Jurkat, Clone E6-1 (cell line): ENCODE measurements around the gene CFAP107.

Experiments
- DNase-seq: peaks from one replicate; pipeline ENCODE4 v3.0.0-alpha.2; 2011; ENCODE audit warnings: low read depth, low spot score
- H3K4me3 ChIP-seq: 2 replicates; pipeline ENCODE4 v1.5.1; 2011; ENCODE audit warnings: mild to moderate bottlenecking, low read length, control low read depth, moderate library complexity

CFAP107 gene

GRCh38 chr1:12738934-12739333 lies 7.1 kb upstream of the CFAP107 start:
- no peak overlapping the region for H3K4me3 ChIP-seq
- DNase-seq: no peak

GRCh38 chr1:12739613-12740012 lies 6.4 kb upstream of the CFAP107 start:
- H3K4me3 ChIP-seq: no peak overlapping the region
- DNase-seq: no peak

GRCh38 chr1:12741946-12742345 lies 4.1 kb upstream of the CFAP107 start:
- no peak overlapping the region for H3K4me3 ChIP-seq
- DNase-seq: no peak

GRCh38 chr1:12745126-12745991 lies 641 bp upstream of the CFAP107 start:
- no peak for DNase-seq
- no peak overlapping the region for H3K4me3 ChIP-seq

GRCh38 chr1:12748778-12749355 lies 2.9 kb downstream of the CFAP107 start:
- no peak for DNase-seq
- no peak overlapping the region for H3K4me3 ChIP-seq

GRCh38 chr1:12754738-12755137 lies 8.7 kb downstream of the CFAP107 start:
- no peak overlapping the region for H3K4me3 ChIP-seq

GRCh38 chr1:12756273-12756672 lies 10.3 kb downstream of the CFAP107 start:
- DNase-seq: no peak

More at GRCh38 chr1:12754738-12755137, 8.7 kb downstream of the CFAP107 start:
- no peak for DNase-seq

GRCh38 chr1:12756768-12757413 lies 10.9 kb downstream of the CFAP107 start:
- H3K4me3 ChIP-seq: no peak overlapping the region
- no peak for DNase-seq

More at GRCh38 chr1:12756273-12756672, 10.3 kb downstream of the CFAP107 start:
- no peak overlapping the region for H3K4me3 ChIP-seq

GRCh38 chr1:12757836-12758235 lies 11.8 kb downstream of the CFAP107 start:
- no peak for DNase-seq
- no peak overlapping the region for H3K4me3 ChIP-seq

- DNase-seq: peak; percentile 14
- H3K4me3 ChIP-seq: no peak overlapping the region
Measured at GRCh38 chr1:12760256-12760795, 14.3 kb downstream of the CFAP107 start.

GRCh38 chr1:12761781-12762180 lies 15.8 kb downstream of the CFAP107 start:
- no peak for DNase-seq
- H3K4me3 ChIP-seq: no peak overlapping the region

- no peak for DNase-seq
- H3K4me3 ChIP-seq: no peak overlapping the region
Measured at GRCh38 chr1:12762766-12763165, 16.8 kb downstream of the CFAP107 start.

- DNase-seq: no peak
Measured at GRCh38 chr1:12763479-12763878, 17.5 kb downstream of the CFAP107 start.

GRCh38 chr1:12764016-12764415 lies 18.0 kb downstream of the CFAP107 start:
- no peak overlapping the region for H3K4me3 ChIP-seq
- DNase-seq: no peak

More at GRCh38 chr1:12763479-12763878, 17.5 kb downstream of the CFAP107 start:
- no peak overlapping the region for H3K4me3 ChIP-seq

- DNase-seq: no peak
- no peak overlapping the region for H3K4me3 ChIP-seq
Measured at GRCh38 chr1:12769031-12769430, 23.0 kb downstream of the CFAP107 start.

GRCh38 chr1:12769976-12770505 lies 24.0 kb downstream of the CFAP107 start:
- DNase-seq: no peak
- no peak overlapping the region for H3K4me3 ChIP-seq

- DNase-seq: no peak
- H3K4me3 ChIP-seq: no peak overlapping the region
Measured at GRCh38 chr1:12770620-12771019, 24.6 kb downstream of the CFAP107 start.

- DNase-seq: no peak
- H3K4me3 ChIP-seq: no peak overlapping the region
Measured at GRCh38 chr1:12771186-12771585, 25.2 kb downstream of the CFAP107 start.

- DNase-seq: no peak
Measured at GRCh38 chr1:12772520-12772919, 26.5 kb downstream of the CFAP107 start.

GRCh38 chr1:12773438-12773837 lies 27.4 kb downstream of the CFAP107 start, which contains the start of gene PRAMEF12:
Gene PRAMEF12 (plus strand): TSS chr1:12773738. CDS start chr1:12774868, 1,130 bp downstream.
- DNase-seq: no peak

More at GRCh38 chr1:12772520-12772919, 26.5 kb downstream of the CFAP107 start:
- H3K4me3 ChIP-seq: no peak overlapping the region

More at GRCh38 chr1:12773438-12773837, 27.4 kb downstream of the CFAP107 start, which contains the start of gene PRAMEF12:
- H3K4me3 ChIP-seq: no peak within 1 kb of the TSS
